HepG2 (cell line): ENCODE results near the gene PCGF6. TPM values are rescaled to one million over a fixed set of nuclear protein-coding genes. Genes with fewer than 3 reads are reported as not detected.

Experiments used
- ASH2L ChIP-seq: fragments of 300-600, 200-600 bp; sonication (generic); IDR thresholded peaks from 2 replicates; pipeline ENCODE4 v1.7.0; 2017; ENCODE audit warnings: low read depth, mild to moderate bottlenecking, moderate library complexity, mixed read lengths, low read length; ENCODE audit not compliant: insufficient read length
- ATF1 ChIP-seq: IDR thresholded peaks from 2 replicates; pipeline ENCODE4 v1.6.1; 2016; ENCODE audit warnings: mild to moderate bottlenecking, control low read depth
- CREB3 ChIP-seq: sonication (generic); formaldehyde crosslinking; IDR thresholded peaks from 2 replicates; pipeline ENCODE4 v1.5.0; 2020; ENCODE audit warnings: missing genetic modification reagents
- HIVEP1 ChIP-seq: sonication (generic); formaldehyde crosslinking; IDR thresholded peaks from 2 replicates; pipeline ENCODE4 v1.4.0; 2020; ENCODE audit warnings: mild to moderate bottlenecking, missing genetic modification reagents
- HMGXB4 ChIP-seq, 2 experiments: sonication (generic) in 1 of 2; formaldehyde crosslinking in 1 of 2; IDR thresholded peaks; 2 replicates each; pipeline versions ENCODE4 v1.4.0 to v1.6.1; 2018 to 2020; ENCODE audit warnings: missing genetic modification reagents in 2 of 2, borderline replicate concordance in 1 of 2, low read depth in 1 of 2, mild to moderate bottlenecking in 1 of 2, missing biosample characterization in 1 of 2
- MIXL1 ChIP-seq: IDR thresholded peaks from 2 replicates; pipeline ENCODE4 v1.6.1; 2016
- MXD4 ChIP-seq: IDR thresholded peaks from 2 replicates; pipeline ENCODE4 v1.6.1; 2016; ENCODE audit warnings: mild to moderate bottlenecking, missing biosample characterization, missing genetic modification reagents
- RFXAP ChIP-seq: sonication (generic); formaldehyde crosslinking; IDR thresholded peaks from 2 replicates; pipeline ENCODE4 v1.4.0; 2020; ENCODE audit warnings: missing genetic modification reagents, borderline replicate concordance
- SCMH1 ChIP-seq: sonication (generic); formaldehyde crosslinking; IDR thresholded peaks from 2 replicates; pipeline ENCODE4 v1.9.0; 2021; ENCODE audit warnings: missing genetic modification reagents, mild to moderate bottlenecking, borderline replicate concordance
- TOPORS ChIP-seq: sonication (generic); formaldehyde crosslinking; IDR thresholded peaks from 2 replicates; pipeline ENCODE4 v1.8.0; 2023; ENCODE audit warnings: mild to moderate bottlenecking, missing genetic modification reagents
- ZKSCAN8 ChIP-seq: IDR thresholded peaks from 2 replicates; pipeline ENCODE4 v1.6.1; 2016; ENCODE audit warnings: borderline replicate concordance, missing genetic modification reagents, missing compliant biosample characterization
- ZNF335 ChIP-seq: sonication (generic); formaldehyde crosslinking; IDR thresholded peaks from 2 replicates; pipeline ENCODE4 v1.4.0; 2020; ENCODE audit warnings: missing genetic modification reagents
- ZNF414 ChIP-seq: sonication (generic); formaldehyde crosslinking; IDR thresholded peaks from 2 replicates; pipeline ENCODE4 v1.5.0; 2020; ENCODE audit warnings: missing genetic modification reagents
- ZNF580 ChIP-seq: IDR thresholded peaks from 2 replicates; pipeline ENCODE4 v1.6.1; 2016; ENCODE audit warnings: low read depth, borderline replicate concordance
- ZNF792 ChIP-seq: IDR thresholded peaks from 2 replicates; pipeline ENCODE4 v1.6.1; 2016
- ZNF800 ChIP-seq: sonication (generic); formaldehyde crosslinking; IDR thresholded peaks from 2 replicates; pipeline ENCODE4 v1.4.0; 2020; ENCODE audit warnings: missing genetic modification reagents
- polyA plus RNA-seq, 8 experiments: library from polyadenylated mRNA; depleted of rRNA in 3 of 8; stranded (reverse) in 7 of 8; unstranded in 1 of 8; fragments of >200 nt; fragmentation: Illumina TruSeq in 4 of 8; extraction: Trizol in 4 of 8; gene quantifications; 2 replicates each; pipeline versions ENCODE4 v1.2.1 to v1.2.3, GENCODE V29; 2011 to 2016; ENCODE audit warnings: low read depth in 4 of 8, missing spikeins in 1 of 8, mixed read lengths in 1 of 8; ENCODE audit not compliant: insufficient read depth in 1 of 8
- total RNA-seq, 5 experiments: library from RNA; depleted of rRNA; stranded (reverse); fragments of >200 nt; fragmentation: Illumina TruSeq; extraction: Trizol; gene quantifications; 2 replicates each; pipeline ENCODE4 v1.2.3, GENCODE V29; 2016; ENCODE audit warnings: low read depth in 1 of 5
- TF ChIP-seq, protein P1 (sequence below): IDR thresholded peaks from 2 replicates; pipeline ENCODE4 v1.6.1; 2016; ENCODE audit warnings: mild to moderate bottlenecking
- TF ChIP-seq, protein P2 (sequence below): sonication (generic); formaldehyde crosslinking; IDR thresholded peaks from 2 replicates; pipeline ENCODE4 v1.4.0; 2020; ENCODE audit warnings: missing genetic modification reagents
- TF ChIP-seq, protein P3 (sequence below): sonication (generic); formaldehyde crosslinking; IDR thresholded peaks from 2 replicates; pipeline ENCODE4 v1.8.0; 2023; ENCODE audit warnings: mild to moderate bottlenecking, missing genetic modification reagents

PCGF6 gene
- total and polyA plus RNA-seq, 2 of the 13 experiments (the other 11 are each of a cell fraction or from before 2014, with no cell fraction given) = 5.2 to 19.4 TPM

- TF ChIP-seq, protein P1, sequence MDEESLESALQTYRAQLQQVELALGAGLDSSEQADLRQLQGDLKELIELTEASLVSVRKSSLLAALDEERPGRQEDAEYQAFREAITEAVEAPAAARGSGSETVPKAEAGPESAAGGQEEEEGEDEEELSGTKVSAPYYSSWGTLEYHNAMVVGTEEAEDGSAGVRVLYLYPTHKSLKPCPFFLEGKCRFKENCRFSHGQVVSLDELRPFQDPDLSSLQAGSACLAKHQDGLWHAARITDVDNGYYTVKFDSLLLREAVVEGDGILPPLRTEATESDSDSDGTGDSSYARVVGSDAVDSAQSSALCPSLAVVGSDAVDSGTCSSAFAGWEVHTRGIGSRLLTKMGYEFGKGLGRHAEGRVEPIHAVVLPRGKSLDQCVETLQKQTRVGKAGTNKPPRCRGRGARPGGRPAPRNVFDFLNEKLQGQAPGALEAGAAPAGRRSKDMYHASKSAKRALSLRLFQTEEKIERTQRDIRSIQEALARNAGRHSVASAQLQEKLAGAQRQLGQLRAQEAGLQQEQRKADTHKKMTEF = 0 out of 2 replicates have a peak, but pooled peaks have one; percentile 11
- 0 out of 2 replicates have a peak, but pooled peaks have one; percentile 0 for TF ChIP-seq RFXAP (CRISPR knock-in tag)
- TF ChIP-seq HIVEP1 (CRISPR knock-in tag) = 0 out of 2 replicates have a peak, but pooled peaks have one; percentile 6
- TF ChIP-seq ASH2L = peak; percentile 3
- TF ChIP-seq ATF1 (CRISPR knock-in tag) = 0 out of 2 replicates have a peak, but pooled peaks have one; percentile 6
- TF ChIP-seq CREB3 (CRISPR knock-in tag) = no peak
- TF ChIP-seq, protein P2, sequence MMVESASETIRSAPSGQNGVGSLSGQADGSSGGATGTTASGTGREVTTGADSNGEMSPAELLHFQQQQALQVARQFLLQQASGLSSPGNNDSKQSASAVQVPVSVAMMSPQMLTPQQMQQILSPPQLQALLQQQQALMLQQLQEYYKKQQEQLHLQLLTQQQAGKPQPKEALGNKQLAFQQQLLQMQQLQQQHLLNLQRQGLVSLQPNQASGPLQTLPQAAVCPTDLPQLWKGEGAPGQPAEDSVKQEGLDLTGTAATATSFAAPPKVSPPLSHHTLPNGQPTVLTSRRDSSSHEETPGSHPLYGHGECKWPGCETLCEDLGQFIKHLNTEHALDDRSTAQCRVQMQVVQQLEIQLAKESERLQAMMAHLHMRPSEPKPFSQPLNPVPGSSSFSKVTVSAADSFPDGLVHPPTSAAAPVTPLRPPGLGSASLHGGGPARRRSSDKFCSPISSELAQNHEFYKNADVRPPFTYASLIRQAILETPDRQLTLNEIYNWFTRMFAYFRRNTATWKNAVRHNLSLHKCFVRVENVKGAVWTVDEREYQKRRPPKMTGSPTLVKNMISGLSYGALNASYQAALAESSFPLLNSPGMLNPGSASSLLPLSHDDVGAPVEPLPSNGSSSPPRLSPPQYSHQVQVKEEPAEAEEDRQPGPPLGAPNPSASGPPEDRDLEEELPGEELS (CRISPR knock-in tag) = peak; percentile 6; the same call in 1 of the 2 replicates
- no peak for TF ChIP-seq SCMH1
- TF ChIP-seq ZNF414 (CRISPR knock-in tag) = 0 out of 2 replicates have a peak, but pooled peaks have one; percentile 67
- 0 out of 2 replicates have a peak, but pooled peaks have one; percentile 13 for TF ChIP-seq ZNF580 (CRISPR knock-in tag)
- 0 out of 2 replicates have a peak, but pooled peaks have one; percentile 3 for TF ChIP-seq ZNF800
- TF ChIP-seq ZNF792 (CRISPR knock-in tag) = 0 out of 2 replicates have a peak, but pooled peaks have one; percentile 0
- no peak for TF ChIP-seq ZNF335 (CRISPR knock-in tag)
- peak in 1 of 2 experiments; percentile 3; a peak in 2 of 4 replicates for TF ChIP-seq HMGXB4 (CRISPR knock-in tag; IDR thresholded peaks at IDR 0.05; ENCODE audit: borderline replicate concordance in 1 of 2, low read depth in 1 of 2)
- no peak for TF ChIP-seq MIXL1 (CRISPR knock-in tag)
- TF ChIP-seq ZKSCAN8 (CRISPR knock-in tag) = no peak
- 0 out of 2 replicates have a peak, but pooled peaks have one; percentile 7 for TF ChIP-seq MXD4 (CRISPR knock-in tag)
- TF ChIP-seq, protein P3, sequence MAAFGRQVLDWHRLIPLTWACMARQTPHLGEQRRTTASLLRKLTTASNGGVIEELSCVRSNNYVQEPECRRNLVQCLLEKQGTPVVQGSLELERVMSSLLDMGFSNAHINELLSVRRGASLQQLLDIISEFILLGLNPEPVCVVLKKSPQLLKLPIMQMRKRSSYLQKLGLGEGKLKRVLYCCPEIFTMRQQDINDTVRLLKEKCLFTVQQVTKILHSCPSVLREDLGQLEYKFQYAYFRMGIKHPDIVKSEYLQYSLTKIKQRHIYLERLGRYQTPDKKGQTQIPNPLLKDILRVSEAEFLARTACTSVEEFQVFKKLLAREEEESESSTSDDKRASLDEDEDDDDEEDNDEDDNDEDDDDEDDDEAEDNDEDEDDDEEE (CRISPR knock-in tag) = peak; percentile 93; the same call in 1 of the 2 replicates
- 0 out of 2 replicates have a peak, but pooled peaks have one; percentile 18 for TF ChIP-seq TOPORS (CRISPR knock-in tag)
Observed at GRCh38 chr10:103396789-103397087, 45.8 kb upstream of the PCGF6 start (continued).
